AG04449 (cell line): ENCODE data around the gene LPP.
A peak's percentile ranks its signal among the peaks of the same experiment; 100 is the strongest.

Experiments
- CTCF ChIA-PET: fragments of 350-600 bp; formaldehyde crosslinking; extraction: SDS; loops from one replicate; lab custom pipeline; 2021; ENCODE audit warnings: antibody characterized with exemption; lab: Yijun Ruan, JAX
- POLR2A ChIA-PET: fragments of 400-600, 350-600 bp; formaldehyde crosslinking; extraction: SDS; loops from one replicate; lab custom pipeline; 2020; ENCODE audit warnings: antibody characterized with exemption, inconsistent platforms; lab: Yijun Ruan, JAX
- DNase-seq: peaks from one replicate; pipeline ENCODE4 v3.0.0-alpha.2; 2010; ENCODE audit warnings: low read depth, low spot score
- H3K4me3 ChIP-seq: 2 replicates; pipeline ENCODE4 v1.5.1; 2011; ENCODE audit warnings: low read depth, mild to moderate bottlenecking, control low read depth, low read length
- CTCF ChIP-seq: IDR thresholded peaks from one replicate; pipeline ENCODE4 v1.5.1; 2011; ENCODE audit warnings: mild to moderate bottlenecking, moderate library complexity, low read length, control low read depth, inconsistent platforms; ENCODE audit not compliant: insufficient read depth; ENCODE audit errors: missing control alignments

The LPP gene, protein sequence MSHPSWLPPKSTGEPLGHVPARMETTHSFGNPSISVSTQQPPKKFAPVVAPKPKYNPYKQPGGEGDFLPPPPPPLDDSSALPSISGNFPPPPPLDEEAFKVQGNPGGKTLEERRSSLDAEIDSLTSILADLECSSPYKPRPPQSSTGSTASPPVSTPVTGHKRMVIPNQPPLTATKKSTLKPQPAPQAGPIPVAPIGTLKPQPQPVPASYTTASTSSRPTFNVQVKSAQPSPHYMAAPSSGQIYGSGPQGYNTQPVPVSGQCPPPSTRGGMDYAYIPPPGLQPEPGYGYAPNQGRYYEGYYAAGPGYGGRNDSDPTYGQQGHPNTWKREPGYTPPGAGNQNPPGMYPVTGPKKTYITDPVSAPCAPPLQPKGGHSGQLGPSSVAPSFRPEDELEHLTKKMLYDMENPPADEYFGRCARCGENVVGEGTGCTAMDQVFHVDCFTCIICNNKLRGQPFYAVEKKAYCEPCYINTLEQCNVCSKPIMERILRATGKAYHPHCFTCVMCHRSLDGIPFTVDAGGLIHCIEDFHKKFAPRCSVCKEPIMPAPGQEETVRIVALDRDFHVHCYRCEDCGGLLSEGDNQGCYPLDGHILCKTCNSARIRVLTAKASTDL

DNA sequence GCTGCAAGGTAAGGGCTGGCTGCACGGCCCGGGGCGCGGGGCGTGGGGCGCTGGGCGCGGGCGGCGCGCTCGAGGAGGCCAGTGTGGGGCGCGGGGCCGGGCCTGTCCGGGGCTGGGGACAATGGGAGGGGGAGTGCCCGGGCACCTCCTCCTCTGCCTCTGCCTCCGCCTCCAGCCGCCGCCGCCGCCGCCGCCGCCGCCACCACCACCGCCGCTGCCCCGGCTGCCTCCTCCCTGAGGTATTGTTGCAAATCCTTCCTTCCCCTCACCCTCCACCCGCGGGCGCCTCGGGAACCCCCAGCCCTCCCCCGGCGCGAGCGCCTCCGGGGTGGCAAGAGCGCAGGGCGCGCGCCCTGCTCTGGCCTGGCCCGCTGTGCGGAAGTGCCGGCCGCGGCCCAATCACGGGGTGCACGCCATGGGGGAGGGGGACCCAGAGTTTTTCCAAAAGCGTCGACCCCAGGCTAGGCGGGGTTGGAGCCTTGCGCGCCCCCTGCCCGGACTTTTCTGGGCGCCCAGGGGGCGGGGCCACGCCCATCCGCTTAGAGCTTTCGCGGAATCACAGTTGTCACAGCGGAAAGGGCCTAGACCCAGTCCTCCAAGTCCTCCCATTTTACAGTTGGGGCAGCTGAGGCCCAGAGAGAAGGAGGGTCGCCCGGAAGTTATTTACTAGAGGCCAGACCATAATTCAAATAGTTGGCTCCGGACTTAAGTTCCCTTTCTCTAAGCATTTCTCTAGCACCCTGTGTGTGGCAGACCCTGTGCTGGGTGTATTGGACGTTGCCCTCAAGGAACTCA, at the start of gene LPP:
LPP (plus strand) TSS at position 144 of the 795 bp plus-strand sequence. CDS start 251,964 bp downstream, outside the sequence.
- ChIA-PET POLR2A (interaction anchor here (0.8 to 4.0 kb wide), 3 partner anchors 21 to 412 kb away, joined by 3 to 19 read pairs (median 4); partner anchors contain the start of gene BCL6), CTCF (interaction anchor here (1.0 to 4.2 kb wide), 7 partner anchors 30 to 800 kb away, joined by 3 to 26 read pairs (median 4); no protein-coding TSS in a partner anchor)
- peak within 1 kb of the TSS; percentile 79 for H3K4me3 ChIP-seq
- no peak for TF ChIP-seq CTCF
- no peak for DNase-seq

DNA sequence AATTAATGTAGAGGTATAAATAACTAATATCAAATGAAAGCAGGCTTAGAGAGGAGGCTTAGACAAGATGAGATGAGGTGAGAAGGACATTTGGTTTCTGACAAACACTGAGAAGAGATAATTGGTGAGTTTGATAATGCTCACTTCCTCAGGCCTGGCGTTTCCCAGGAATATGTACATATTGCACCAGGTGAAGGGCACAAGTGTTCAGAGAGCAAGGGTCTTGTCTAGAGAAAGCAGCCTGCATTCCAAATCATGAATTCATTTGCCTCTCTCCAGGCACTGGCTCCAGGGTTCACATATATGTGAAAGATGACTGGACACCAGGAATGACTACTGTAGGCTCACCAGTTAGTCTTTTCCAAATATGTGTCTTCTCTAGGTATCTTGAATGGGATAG, 48.0 kb upstream of the LPP start:
- ChIA-PET POLR2A (no interaction called here), CTCF (no interaction called here)
- DNase-seq, result no peak
- H3K4me3 ChIP-seq, result no peak overlapping the region
- TF ChIP-seq CTCF, result no peak

- POLR2A ChIA-PET, result no interaction called here
- DNase-seq, result no peak
- H3K4me3 ChIP-seq, result no peak overlapping the region
- CTCF ChIA-PET, result no interaction called here
- TF ChIP-seq CTCF, result no peak
Measured at GRCh38 chr3:188106454-188106853, 47.5 kb upstream of the LPP start.

GRCh38 chr3:188106887-188107830, 46.8 kb upstream of the LPP start:
- no peak overlapping the region for H3K4me3 ChIP-seq
- no peak for DNase-seq
- ChIA-PET POLR2A (no interaction called here), CTCF (no interaction called here)
- no peak for TF ChIP-seq CTCF

DNA sequence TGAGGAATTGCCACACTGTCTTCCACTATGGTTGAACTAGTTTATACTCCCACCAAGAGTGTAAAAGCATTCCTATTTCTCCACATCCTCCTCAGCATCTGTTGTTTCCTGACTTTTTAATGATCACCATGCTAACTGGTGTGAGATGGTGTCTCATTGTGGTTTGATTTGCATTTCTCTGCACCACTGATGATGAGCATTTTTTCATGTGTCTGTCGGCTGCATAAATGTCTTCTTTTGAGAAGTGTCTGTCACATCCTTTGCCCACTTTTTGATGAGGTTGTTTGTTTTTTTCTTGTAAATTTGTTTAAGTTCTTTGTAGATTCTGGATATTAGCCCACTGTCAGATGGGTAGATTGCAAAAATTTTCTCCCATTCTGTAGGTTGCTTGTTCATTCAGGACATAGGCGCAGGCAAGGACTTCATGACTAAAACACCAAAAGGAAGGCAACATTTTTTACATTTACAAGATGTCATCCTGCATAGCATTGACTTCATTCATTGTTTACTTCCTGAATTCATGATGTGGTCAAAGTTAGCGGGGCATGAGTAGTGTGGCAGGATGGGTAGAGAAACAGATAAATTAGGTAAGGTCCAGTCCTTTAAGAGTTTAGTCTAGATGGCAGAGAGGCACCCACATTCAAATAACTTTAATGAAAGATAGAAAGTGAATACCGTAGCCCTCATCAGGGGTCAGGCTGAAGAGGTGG, 45.1 kb upstream of the LPP start:
- no peak for TF ChIP-seq CTCF
- H3K4me3 ChIP-seq, result no peak overlapping the region
- no peak for DNase-seq
- POLR2A ChIA-PET, result no interaction called here
- CTCF ChIA-PET, result interaction anchor here (1.4 kb wide), 1 partner anchor 13 kb away, joined by 3 read pairs; no protein-coding TSS in a partner anchor
